GM18870 (cell line): Measurements from ENCODE around the gene ZAR1L.

ENCODE experiments used
- ATAC-seq: cut with Tn5 transposase; IDR thresholded peaks from one replicate; pipeline ENCODE4 v1.9.1; 2021; ENCODE audit warnings: moderate library complexity; ENCODE audit not compliant: unreplicated experiment

ZAR1L gene

DNA sequence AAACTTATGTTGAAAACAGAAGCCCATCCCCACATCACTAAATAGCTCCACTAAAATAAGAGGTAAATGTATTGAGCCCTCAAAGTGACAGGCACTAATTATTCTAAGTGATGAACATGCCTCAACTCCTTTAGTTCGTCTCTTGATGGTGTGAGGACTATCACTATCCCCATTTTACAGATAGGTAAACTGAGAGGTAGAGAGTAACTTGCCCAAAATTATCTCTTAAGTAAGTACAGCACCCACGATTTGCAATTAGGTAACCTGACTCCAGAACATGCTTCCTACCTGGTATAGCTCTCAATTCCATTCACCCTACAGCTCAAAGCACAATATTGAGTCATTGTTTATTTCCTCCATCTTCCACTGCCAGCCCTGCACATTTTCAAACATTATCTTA lies 12.7 kb downstream of the ZAR1L start:
- no peak for ATAC-seq

GRCh38 chr13:32300920-32301319 lies 14.2 kb downstream of the ZAR1L start:
- no peak for ATAC-seq

DNA sequence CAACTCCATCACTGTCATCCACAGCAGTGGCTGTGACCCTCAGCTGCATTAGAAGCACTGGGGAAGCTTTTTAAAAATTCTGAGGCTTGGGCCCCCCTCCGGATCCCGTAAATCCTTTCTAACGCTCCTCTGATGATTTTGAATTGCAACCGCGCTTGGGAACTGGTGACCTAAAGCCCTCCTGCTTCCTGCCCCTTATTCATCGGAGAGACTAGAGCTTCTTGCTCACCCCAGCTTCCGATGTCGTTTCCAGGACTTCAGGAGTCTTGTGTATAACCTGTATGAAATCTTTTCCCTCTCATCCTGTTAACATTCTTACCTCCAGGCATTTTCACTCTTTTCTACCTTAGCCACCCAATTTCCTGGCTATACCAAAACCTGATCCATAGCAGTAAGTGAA lies 14.8 kb downstream of the ZAR1L start:
- ATAC-seq, result no peak

DNA sequence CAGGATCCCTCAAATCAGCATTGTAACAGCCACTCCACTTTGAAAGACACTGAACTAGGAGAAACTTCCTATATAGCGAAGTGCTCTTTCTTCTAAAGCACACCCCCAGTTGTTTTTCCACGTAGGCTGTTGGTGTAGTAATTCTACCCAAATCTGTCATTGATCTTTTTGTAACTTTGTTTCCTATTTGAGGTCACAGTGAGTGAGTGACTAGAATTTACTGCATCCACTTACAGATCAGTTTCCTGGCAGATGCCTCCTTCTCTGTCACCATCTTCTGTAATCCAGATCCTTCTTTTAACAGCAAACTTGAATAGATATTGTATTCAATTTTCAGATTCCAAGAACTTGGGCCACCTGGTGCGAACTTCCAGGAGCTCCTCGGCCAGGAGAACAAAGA lies 15.3 kb downstream of the ZAR1L start:
- ATAC-seq, result no peak

- ATAC-seq, result no peak
These were observed 16.5 kb downstream of the ZAR1L start for GRCh38 chr13:32298695-32299094.

DNA sequence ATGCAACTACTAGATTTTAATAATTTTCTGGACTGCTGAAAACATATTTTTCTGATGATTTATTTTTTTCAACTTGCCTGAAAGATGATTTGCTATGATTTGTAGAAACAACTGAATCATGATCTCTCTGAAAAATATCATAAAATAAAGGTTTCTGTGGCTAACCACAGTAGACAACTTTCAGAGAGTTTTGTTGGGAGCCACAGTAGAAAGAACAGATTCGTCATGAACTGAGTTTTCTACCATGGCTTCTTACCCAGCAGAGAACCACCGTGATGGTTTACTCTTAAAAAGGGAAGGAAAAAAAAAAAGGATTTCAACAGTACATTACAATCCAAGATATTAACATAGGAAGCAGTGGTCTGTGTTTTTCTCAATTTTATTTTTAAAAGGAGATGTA lies 18.0 kb downstream of the ZAR1L start:
- no peak for ATAC-seq

DNA sequence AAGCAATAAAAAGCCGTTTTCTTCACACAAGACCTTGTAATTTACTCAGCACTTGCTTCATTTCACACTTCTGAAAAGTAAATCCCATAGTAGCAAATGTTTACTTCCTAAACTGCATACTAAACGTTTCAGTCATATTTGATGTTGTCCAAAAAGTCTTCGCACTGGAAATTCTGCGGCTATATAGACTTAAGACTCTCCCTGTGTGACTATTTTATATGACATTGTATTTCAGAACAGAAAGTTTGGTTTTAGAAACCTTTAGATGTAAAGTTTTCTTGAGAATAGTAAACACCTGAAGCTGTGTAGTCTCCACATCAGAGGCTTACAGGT lies 29.6 kb downstream of the ZAR1L start:
- ATAC-seq, result no peak

- no peak for ATAC-seq
These were observed 30.1 kb downstream of the ZAR1L start for GRCh38 chr13:32284927-32285632.

- no peak for ATAC-seq
These were observed 33.0 kb downstream of the ZAR1L start for GRCh38 chr13:32282096-32282711.

DNA sequence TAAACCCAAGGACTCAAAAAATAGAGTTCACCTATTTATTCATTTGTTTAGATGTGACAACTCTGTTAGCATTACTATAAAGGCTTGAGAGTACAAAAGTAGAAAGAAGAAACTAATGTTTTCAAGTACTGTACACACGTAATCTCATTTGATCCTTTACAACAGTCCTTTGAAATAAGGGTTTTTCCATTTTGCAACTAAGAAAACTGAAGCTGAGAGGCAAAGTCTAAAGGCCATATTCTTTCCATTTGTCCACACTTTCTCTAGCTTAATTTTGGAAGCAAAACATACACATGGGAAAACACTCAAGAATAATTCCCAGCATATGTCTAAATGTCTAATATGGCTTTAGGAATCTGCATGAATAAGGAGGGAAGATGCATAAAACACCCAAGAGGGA lies 34.1 kb downstream of the ZAR1L start:
- ATAC-seq, result no peak

- no peak for ATAC-seq
These were observed 36.7 kb downstream of the ZAR1L start for GRCh38 chr13:32278426-32278825.

- ATAC-seq, result no peak
These were observed 37.3 kb downstream of the ZAR1L start for GRCh38 chr13:32277839-32278238.

DNA sequence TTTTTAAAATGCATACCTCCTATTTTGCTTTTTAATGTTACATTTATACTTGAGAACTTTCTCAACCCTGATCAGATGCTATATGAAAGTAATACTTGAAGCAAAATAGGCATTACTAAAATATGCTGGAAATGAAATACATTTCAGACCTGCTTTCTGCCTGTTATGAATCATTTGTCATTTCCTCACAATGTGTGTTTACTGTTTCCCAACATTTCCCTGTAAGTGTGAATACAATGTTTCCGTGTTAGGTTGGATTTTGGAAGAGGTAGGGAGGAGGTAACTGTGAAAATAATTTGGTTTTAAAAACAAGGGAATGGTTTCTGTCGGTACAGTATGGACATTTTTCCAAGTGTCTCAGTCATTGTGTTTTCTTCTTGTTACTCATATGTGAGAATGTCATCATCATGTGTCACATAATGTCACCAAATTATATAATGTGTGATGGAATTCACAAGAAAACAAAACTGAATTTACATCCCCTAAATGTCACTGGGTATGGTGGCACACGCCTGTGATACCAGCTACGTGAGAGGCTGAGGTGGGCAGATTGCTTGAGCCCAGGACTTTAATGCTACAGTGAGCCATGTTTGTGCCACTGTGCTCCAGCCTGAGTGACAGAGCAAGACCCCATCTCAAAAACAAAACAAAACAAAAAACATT lies 43.0 kb downstream of the ZAR1L start:
- ATAC-seq, result no peak

GRCh38 chr13:32267836-32268439 lies 47.2 kb downstream of the ZAR1L start:
- ATAC-seq, result peak; percentile 53

GRCh38 chr13:32266130-32266529 lies 49.0 kb downstream of the ZAR1L start:
- ATAC-seq, result no peak

GRCh38 chr13:32265726-32266125 lies 49.4 kb downstream of the ZAR1L start:
- ATAC-seq, result no peak

DNA sequence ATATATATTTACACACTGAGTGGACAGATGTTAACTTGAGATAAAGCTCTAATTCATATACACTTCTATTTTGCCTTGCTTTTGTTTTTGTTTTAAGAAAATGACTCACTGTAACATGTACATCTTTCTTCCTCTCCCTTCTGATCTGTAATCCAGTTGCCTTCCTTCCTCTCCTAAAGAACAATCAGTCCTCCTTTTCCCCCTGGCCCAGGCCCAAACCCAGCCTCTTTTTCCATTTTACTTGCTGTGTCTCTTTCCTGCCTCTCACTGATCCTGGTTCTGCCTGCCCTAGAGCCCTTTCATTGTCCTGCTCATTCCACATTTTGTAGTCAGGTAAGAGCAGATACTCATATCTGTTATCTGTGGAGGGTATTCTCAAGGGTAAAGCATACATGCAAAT lies 50.8 kb downstream of the ZAR1L start:
- ATAC-seq, result no peak

DNA sequence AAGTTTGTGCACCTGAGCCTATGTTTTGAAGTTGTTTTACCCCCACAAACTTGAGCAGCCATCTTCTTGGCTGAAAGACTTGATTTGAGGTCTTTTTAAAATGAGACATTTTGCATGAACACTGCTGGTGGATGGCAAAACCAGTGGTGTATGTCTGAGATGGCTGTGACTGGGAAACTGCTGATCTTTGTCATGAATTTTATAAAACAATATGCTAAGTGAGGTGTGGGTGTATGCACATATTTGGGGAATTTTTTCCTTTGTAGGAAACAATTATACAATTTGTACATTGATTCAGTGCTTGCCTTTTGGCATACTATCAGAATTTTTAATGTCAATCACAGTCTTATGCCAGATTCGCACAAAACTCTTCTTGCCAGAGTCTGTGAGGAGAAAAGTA lies 52.5 kb downstream of the ZAR1L start:
- no peak for ATAC-seq

DNA sequence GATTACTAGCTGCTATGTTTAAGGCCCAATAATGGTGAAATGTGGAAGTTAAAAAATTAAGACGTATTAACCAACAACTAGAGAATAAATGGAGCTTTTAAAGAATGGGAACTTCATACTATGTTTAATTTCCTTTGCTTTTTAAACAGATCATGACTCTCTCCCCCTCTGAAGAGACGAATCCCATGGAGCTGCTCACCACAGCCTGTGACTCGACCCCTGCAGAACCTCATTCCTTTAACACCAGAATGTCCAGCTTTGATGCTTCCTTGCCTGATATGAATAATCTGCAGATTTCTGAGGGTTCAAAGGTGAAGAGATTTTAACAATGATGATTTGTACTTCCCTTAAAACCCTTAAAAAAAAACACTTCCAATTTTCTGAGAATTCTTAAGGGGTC lies 53.0 kb downstream of the ZAR1L start:
- ATAC-seq, result no peak

DNA sequence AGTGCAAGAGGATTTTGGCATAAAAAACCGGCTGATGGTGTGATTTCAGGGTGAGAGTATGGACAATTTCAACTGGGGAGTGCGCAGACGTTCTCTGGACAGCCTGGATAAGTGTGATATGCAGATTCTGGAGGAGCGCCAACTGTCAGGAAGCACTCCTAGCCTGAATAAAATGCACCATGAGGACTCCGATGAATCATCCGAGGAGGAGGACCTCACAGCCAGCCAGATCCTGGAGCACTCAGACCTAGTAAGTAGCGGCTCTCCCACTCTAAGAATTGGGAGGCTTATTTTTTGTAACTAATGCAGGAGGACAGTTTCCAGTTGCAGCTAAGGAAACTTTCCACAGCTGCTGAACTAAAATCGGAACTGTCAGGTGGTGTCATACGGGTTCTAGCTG lies 53.6 kb downstream of the ZAR1L start:
- no peak for ATAC-seq

GRCh38 chr13:32259116-32259515 lies 56.0 kb downstream of the ZAR1L start:
- no peak for ATAC-seq

GRCh38 chr13:32257649-32258048 lies 57.5 kb downstream of the ZAR1L start:
- ATAC-seq, result no peak
